ENCODE measurements around the gene ZNF195.
"Not testable (repeated sequence)": the region's sequence is repeated elsewhere in the genome, so short reads cannot be mapped to it uniquely, and the experiment has no call there.

ZNF195 gene

DNA sequence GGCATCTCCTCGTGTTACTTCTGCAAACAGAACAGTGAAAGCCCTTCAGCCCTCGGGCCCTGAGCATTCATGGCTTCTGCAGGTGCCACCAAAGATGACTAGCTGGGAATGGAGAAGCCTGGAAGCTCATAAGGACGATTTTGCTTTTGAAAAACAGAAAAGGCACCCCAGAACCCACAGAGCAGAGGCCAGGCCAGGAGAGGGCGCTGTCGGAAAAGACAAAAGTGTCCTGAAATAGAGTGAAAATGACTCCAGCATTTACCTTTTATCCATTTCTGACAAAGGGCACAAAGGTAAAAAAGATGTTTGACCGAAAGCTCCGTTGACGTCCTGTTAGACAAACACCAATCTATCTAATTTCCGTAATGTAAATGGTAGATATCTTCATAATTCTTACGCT lies 37.6 kb downstream of the ZNF195 start:
- TF ChIP-seq, protein P1, sequence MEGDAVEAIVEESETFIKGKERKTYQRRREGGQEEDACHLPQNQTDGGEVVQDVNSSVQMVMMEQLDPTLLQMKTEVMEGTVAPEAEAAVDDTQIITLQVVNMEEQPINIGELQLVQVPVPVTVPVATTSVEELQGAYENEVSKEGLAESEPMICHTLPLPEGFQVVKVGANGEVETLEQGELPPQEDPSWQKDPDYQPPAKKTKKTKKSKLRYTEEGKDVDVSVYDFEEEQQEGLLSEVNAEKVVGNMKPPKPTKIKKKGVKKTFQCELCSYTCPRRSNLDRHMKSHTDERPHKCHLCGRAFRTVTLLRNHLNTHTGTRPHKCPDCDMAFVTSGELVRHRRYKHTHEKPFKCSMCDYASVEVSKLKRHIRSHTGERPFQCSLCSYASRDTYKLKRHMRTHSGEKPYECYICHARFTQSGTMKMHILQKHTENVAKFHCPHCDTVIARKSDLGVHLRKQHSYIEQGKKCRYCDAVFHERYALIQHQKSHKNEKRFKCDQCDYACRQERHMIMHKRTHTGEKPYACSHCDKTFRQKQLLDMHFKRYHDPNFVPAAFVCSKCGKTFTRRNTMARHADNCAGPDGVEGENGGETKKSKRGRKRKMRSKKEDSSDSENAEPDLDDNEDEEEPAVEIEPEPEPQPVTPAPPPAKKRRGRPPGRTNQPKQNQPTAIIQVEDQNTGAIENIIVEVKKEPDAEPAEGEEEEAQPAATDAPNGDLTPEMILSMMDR (IDR thresholded peaks at IDR 0.05; ENCODE audit: unreplicated experiment in 3 of 3), result peak; percentile 44 to 64 (median 50)
- Mint-ChIP-seq H3K36me3 (ENCODE audit: low read depth) (peaks cover 9% of the 10 kb centered on the region), H3K27ac (no peak overlapping the region), H3K9me3 (peaks cover 15% of the 10 kb centered on the region), H3K27me3 (ENCODE audit: low read depth) (peaks cover 32% of the 10 kb centered on the region), H3K4me1 (no peaks in the 10 kb centered on the region), H3K4me3 (no peak overlapping the region)

DNA sequence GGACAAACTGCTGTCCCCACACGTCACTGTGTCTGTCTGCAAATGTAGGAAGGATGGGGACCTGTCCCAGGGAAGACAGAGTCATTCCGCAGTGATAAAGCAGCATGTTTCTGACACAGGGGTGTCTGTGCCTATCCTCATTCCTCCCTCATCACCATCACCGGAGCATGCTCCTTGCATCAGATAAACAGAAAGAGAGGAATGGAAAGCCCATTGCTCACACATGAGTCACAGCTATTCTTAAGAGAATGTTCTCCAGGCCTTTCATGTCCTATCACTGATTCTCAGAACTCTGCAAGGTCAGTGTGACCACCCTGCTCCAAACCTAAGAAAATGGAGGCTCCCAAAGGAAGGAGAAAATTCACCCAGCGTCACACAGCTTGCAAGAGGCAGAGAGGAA lies 38.9 kb downstream of the ZNF195 start:
- Mint-ChIP-seq H3K4me3 (no peak overlapping the region), H3K27me3 (ENCODE audit: low read depth) (peaks cover 32% of the 10 kb centered on the region), H3K27ac (no peak overlapping the region), H3K9me3 (peaks cover 9% of the 10 kb centered on the region), H3K4me1 (no peaks in the 10 kb centered on the region), H3K36me3 (ENCODE audit: low read depth) (peaks cover 3% of the 10 kb centered on the region)
- TF ChIP-seq, protein P1 (IDR thresholded peaks at IDR 0.05; ENCODE audit: unreplicated experiment in 3 of 3), result no peak

DNA sequence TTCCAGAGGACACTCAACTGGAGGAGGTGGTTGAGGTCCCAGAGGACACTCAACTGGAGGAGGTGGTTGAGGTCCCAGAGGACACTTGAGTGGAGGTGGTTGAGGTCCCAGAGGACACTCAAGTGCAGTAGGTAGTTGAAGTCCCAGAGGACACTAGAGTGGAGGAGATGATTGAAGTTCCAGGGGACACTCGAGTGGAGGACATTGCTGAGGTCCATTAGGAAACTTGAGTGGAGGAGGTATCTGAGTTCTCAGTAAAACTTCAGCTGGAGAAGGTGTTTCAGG lies 39.7 kb downstream of the ZNF195 start:
- Mint-ChIP-seq H3K27ac (no peak overlapping the region), H3K36me3 (ENCODE audit: low read depth) (no peaks in the 10 kb centered on the region), H3K27me3 (ENCODE audit: low read depth) (peaks cover 32% of the 10 kb centered on the region), H3K4me3 (no peak overlapping the region), H3K9me3 (peaks cover 5% of the 10 kb centered on the region), H3K4me1 (no peaks in the 10 kb centered on the region)
- TF ChIP-seq, protein P1 (IDR thresholded peaks at IDR 0.05; ENCODE audit: unreplicated experiment in 3 of 3), result no peak

DNA sequence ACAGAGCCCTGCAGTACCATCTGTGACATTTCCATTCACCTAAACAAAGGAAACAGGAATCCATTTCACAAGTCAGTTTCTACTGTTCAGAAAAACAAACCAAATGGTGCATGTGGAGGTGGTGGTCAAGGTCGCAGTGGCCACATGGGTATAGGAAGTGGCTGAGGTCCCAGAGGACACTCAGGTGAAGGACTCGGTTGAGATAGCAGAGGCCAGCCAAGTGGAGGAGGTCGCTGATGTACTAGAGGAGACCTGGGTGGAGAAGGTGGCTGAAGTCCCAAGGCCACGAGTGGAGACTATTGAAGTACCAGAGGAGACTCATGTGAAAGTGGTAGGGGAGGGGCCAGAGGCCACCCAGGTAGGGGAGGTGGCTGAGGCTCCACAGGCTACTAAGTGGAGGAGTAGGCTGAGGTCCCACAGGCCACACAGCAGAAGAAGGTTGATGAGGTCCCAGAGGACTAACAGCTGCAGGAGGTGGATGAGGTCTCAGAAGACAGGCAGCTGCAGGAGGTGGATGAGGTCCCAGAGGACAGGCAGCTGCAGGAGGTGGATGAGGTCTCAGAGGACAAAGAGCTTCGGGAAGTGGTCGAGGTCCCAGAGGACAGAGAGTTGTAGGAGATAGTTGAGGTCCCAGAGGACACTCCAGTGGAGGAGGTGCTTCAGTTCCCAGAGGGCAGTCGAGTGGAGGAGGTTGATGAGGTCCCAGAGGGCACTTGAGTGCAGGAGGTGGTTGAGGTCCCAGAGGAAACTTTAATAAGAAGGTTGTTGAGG lies 40.2 kb downstream of the ZNF195 start:
- Mint-ChIP-seq H3K27ac (no peak overlapping the region), H3K9me3 (peaks cover 5% of the 10 kb centered on the region), H3K27me3 (ENCODE audit: low read depth) (peaks cover 32% of the 10 kb centered on the region), H3K4me1 (no peaks in the 10 kb centered on the region), H3K4me3 (no peak overlapping the region), H3K36me3 (ENCODE audit: low read depth) (no peaks in the 10 kb centered on the region)
- TF ChIP-seq, protein P1 (IDR thresholded peaks at IDR 0.05; ENCODE audit: unreplicated experiment in 3 of 3), result no peak

DNA sequence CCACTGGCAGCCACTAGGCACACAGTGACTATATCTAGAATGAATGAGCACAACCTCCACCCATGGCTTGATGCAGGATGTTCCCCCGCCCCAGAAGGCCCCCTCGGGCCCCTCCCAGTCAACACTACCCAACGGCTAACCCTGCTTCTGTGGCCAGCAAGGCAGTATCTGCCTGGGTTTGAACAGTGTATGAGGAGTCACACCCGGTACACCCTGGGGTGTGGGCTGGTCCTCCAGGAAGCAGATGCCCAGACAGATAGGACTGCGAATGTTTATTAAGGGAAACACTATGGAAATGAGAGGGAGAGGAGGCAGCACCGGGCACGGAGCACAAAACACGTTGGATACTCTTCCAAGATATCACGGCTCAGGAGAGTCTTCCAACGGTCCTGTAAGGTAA lies 42.5 kb downstream of the ZNF195 start:
- not testable (repeated sequence) for H3K36me3 Mint-ChIP-seq (ENCODE audit: low read depth); H3K9me3 Mint-ChIP-seq; H3K27ac Mint-ChIP-seq; H3K4me3 Mint-ChIP-seq; H3K4me1 Mint-ChIP-seq
- H3K27me3 Mint-ChIP-seq (ENCODE audit: low read depth), result peaks cover 25% of the 10 kb centered on the region

DNA sequence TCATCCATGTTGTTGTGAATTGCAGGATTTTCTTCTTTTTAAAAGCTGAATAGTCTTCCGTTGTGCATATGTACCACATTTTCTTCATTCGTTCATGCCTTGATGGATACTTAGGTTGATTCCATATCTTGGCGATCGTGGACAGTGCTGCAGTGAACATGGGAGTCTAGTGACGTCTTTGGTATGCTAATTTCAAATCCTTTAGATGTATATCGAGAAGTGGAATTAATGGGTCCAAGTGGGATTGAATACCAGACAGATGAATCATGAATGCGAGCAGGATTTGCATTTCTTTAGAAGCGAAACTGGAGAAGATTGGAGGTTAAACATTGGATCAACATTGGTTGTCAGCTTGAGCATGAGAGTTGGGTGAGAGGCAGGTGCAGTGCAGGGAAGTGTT lies 45.8 kb downstream of the ZNF195 start:
- H3K36me3 Mint-ChIP-seq (ENCODE audit: low read depth); H3K27me3 Mint-ChIP-seq (ENCODE audit: low read depth); H3K4me3 Mint-ChIP-seq; H3K27ac Mint-ChIP-seq; H3K4me1 Mint-ChIP-seq; H3K9me3 Mint-ChIP-seq: not testable (repeated sequence)

DNA sequence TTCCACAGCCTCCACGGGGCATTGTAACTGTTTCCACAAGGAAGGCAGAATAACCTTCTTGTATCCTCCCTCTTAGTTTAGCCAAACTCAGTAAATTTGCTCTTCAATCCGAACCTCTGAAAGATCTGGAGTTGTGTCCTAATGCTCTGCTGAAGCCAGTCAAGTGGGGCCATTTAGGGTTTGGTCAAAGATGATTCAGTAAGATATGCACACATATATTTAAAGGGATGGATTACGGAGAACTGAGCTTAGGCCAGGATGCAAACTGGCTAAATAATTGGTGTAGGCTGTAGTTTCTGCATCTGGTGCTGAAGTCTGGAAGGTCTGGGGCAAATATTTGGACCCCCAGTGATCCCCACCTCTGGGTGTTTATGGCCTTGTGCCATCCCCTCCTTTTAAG lies 47.9 kb downstream of the ZNF195 start:
- H3K4me1 Mint-ChIP-seq; H3K4me3 Mint-ChIP-seq; H3K27ac Mint-ChIP-seq; H3K36me3 Mint-ChIP-seq (ENCODE audit: low read depth); H3K9me3 Mint-ChIP-seq; H3K27me3 Mint-ChIP-seq (ENCODE audit: low read depth): not testable (repeated sequence)

DNA sequence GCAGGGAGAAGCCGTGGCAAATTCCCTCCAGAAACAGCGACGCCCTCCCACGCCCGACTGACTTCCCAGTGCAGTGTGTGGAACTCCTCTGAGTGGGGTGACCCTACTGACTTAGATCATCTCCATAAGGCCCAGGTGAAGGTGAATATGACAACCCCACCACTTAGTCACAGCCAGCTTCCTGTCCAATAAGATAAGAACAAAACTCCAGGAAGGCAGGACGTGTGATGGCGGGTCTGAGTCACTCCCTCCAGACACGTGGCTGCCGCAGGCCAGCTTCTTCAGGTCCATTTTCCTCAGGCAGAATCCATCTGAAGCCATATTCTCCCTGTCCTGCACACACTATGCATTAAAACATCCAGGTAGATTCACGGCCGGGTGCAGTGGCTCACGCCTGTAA lies 48.9 kb downstream of the ZNF195 start:
- not testable (repeated sequence) for H3K9me3 Mint-ChIP-seq; H3K27me3 Mint-ChIP-seq (ENCODE audit: low read depth); H3K4me3 Mint-ChIP-seq; H3K27ac Mint-ChIP-seq; H3K4me1 Mint-ChIP-seq; H3K36me3 Mint-ChIP-seq (ENCODE audit: low read depth)

DNA sequence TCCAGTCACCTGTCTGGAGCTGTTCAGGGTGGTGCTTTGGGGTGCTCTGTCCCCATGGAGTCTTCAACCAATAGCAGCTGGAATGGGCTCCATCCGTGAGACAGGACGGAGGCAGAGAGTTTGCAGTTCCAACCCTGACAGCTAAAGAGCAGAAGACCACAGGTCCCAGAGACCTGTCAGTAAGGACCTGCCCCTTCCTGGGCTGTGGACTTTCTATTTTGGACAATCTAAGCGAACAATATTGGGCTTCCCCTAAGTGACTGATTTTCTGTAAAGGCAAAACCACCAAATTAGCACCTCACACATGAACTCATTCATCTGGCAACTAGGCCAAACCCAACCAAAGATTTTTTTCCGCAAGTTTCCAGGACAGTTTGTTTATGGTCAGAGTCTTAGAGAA lies 50.4 kb downstream of the ZNF195 start:
- H3K4me1 Mint-ChIP-seq; H3K4me3 Mint-ChIP-seq; H3K27me3 Mint-ChIP-seq (ENCODE audit: low read depth); H3K27ac Mint-ChIP-seq; H3K9me3 Mint-ChIP-seq; H3K36me3 Mint-ChIP-seq (ENCODE audit: low read depth): not testable (repeated sequence)

DNA sequence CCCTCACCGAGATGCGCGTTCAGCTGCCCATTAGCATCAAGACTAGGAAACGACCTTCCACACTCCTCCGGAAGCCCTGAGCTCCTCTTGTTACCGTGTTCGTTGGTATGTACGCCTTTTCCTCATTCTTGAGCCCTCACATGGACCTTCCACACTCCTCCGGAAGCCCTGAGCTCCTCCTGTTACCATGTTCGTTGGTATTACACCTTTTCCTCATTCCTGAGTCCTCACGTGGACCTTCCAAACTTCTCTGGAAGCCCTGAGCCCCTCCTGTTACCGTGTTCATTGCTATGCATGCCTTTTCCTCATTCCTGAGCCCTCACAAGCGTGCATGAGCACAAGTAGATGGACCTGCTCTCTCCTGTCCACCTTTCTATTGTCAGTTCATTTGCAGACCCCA lies 52.5 kb downstream of the ZNF195 start:
- H3K27ac Mint-ChIP-seq; H3K27me3 Mint-ChIP-seq (ENCODE audit: low read depth); H3K4me1 Mint-ChIP-seq; H3K36me3 Mint-ChIP-seq (ENCODE audit: low read depth); H3K4me3 Mint-ChIP-seq; H3K9me3 Mint-ChIP-seq: not testable (repeated sequence)

DNA sequence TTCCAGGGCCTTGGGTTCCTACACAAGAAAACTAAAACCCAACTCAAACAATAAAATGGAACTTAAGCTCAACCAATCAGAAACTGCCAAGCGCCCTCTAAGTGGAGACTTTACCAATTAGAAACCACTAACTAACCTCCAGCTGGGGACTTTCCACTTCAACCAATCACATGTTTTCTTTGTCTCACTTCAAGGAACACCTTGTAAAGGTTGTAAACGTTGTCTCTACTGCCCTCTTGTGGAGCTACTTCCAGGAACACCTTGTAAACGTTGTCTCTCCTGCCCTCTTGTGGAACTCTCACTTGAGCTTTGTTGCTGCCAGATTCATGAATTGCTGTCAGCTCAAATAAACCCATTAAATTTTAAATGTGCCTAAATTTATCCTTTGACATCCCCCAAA lies 54.2 kb downstream of the ZNF195 start:
- not testable (repeated sequence) for H3K4me3 Mint-ChIP-seq; H3K4me1 Mint-ChIP-seq; H3K27ac Mint-ChIP-seq; H3K27me3 Mint-ChIP-seq (ENCODE audit: low read depth); H3K36me3 Mint-ChIP-seq (ENCODE audit: low read depth); H3K9me3 Mint-ChIP-seq
